GM21576 (cell line): ENCODE data around the gene TMEM130.

Experiments used
- ATAC-seq: cut with Tn5 transposase; IDR thresholded peaks from one replicate; pipeline ENCODE4 v1.9.1; 2021; ENCODE audit warnings: mild to moderate bottlenecking, moderate library complexity; ENCODE audit not compliant: unreplicated experiment

Gene TMEM130, protein sequence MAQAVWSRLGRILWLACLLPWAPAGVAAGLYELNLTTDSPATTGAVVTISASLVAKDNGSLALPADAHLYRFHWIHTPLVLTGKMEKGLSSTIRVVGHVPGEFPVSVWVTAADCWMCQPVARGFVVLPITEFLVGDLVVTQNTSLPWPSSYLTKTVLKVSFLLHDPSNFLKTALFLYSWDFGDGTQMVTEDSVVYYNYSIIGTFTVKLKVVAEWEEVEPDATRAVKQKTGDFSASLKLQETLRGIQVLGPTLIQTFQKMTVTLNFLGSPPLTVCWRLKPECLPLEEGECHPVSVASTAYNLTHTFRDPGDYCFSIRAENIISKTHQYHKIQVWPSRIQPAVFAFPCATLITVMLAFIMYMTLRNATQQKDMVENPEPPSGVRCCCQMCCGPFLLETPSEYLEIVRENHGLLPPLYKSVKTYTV

DNA sequence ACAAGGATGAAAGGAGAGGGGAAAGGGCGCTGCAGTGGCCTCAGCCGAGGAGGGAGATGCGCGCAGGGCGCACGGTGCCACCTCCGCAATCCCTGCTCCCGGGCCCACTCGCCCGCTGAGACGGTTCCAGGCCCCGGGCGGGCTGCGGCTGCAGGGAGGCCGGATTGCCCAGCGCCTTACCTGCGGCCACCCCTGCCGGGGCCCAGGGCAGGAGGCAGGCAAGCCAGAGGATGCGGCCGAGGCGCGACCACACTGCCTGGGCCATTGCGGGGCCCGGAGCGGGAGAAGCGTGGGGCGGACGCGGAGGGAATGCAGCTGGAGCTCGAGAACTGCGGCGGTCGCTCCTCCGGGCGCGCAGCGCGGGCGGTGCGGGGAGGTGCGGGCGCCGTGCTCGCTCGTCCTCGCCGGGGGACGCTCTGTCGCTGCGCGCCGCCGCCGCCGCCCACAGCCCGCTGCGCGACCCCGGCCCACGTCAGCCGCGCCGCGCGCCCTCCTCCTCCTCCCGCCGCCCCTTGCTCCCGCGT is at the start of gene TMEM130:
TSS of gene TMEM130 (minus strand) at position 418 of the 524 bp plus-strand sequence. CDS start at position 265, 153 bp downstream.
- no peak for ATAC-seq

DNA sequence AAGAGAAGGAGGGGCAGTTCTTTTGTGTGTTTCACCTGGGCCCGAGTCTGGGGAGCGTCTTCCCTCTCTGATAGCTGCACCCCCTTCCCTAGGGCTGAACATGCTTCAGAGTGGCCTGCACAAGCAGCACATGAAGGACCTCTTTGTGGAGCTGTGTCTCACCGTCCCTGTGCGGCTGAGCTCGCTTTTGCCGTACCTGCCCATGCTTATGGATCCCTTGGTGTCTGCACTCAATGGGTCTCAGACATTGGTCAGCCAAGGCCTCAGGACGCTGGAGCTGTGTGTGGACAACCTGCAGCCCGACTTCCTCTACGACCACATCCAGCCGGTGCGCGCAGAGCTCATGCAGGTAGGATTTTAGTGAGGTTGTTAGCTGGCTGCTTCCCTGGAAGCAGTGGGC is 47.5 kb upstream of the TMEM130 start:
- ATAC-seq: no peak

DNA sequence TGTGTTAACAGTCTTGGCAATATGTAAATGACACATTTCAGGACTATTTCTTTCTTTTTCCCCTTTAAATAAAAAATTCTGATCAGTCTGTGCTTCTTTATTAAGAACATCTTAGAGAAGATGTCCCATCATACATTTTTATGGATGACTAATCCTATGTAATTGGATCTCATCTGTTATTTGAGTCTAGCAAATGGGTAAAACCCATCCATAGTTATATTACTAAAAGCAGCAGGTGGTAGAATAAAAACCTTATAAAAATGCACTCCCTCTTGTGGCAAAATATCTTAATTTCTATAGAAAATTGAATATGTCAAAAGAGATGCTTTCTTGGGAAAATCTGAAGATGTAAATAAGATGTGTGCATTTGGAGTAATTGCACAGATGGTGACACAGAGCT is 43.8 kb upstream of the TMEM130 start:
- ATAC-seq: no peak

DNA sequence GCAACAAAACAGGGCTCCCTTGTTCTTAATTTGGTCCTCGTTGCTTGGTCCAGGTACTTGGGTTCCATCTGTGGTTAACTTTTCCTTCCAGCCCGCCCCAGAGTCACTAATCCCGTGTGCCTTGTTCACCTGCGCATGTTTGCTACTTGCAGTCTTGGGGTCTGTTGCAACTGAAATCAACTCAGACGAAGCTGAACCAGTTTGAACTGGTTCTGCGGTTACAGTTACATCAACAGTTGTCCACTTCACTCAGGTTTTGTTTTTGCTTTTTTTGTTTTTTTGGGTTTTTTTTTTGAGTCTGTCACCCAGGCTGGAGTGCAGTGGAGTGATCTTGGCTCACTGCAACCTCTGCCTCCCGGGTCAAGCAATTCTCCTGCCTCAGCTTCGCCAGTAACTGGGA is 43.2 kb upstream of the TMEM130 start:
- no peak for ATAC-seq

DNA sequence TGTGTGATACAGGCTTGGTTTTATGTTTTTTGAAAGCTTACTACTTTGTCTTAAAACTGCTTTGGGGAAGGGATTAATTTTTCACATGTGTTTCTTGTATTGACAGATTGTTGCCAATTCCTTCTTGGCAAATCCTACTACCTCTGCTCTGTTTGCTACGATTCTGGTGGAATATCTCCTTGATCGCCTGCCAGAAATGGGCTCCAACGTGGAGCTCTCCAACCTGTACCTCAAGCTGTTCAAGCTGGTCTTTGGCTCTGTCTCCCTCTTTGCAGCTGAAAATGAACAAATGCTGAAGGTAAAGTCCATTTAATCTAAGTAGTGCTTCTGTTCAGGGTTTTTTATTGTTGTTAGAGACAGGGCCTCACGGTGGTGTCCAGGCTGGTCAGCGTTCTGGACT is 42.1 kb upstream of the TMEM130 start:
- no peak for ATAC-seq

DNA sequence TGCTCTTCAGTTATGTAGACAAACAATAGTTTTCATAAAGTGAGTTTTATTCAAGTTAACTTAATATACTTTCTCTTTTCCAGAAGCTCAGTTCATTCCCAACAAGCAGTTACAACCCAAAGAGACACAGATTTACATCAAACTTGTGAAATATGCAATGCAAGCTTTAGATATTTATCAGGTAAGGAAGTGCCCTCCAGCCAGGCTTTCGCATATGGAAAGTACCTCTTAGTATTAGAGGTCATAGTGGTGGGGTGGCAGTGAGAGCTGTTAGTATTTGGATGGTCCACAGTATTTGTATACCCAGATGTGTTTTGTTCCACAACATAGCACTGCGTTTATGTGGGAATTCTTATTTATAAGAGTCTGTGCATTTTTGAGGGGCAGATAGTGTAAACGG is 40.6 kb upstream of the TMEM130 start:
- no peak for ATAC-seq

DNA sequence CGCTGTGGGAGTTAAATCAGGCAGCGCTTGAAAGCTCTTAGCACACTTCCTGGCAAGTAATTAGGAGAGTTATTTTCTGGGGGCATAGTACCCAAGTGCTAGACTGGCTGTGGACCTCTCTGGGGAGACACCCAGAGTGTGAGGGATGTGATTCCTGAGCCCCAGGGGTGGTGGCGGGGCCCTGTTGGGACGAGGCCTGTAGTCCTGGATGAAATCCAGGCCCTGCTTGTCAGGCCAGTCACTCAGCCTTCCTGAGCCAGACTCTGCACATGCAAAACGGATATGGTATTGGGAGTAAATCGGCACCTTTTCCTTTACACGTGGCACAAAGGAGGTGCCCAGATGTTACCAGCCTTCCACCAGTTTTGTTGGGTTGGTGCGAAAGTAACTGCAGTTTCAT is 39.7 kb upstream of the TMEM130 start:
- no peak for ATAC-seq

DNA sequence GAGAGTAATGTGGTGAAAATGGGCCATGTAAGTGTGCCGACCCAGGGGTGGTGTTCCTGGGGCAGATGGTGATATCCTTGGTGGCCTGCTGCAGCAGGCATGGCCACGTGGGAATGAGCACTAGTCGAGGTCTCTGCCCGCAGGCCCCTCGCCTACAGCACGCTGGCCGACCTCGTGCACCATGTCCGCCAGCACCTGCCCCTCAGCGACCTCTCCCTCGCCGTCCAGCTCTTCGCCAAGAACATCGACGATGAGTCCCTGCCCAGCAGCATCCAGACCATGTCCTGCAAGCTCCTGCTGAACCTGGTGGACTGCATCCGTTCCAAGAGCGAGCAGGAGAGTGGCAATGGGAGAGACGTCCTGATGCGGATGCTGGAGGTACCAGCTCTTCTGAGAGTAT is 38.8 kb upstream of the TMEM130 start:
- no peak for ATAC-seq

DNA sequence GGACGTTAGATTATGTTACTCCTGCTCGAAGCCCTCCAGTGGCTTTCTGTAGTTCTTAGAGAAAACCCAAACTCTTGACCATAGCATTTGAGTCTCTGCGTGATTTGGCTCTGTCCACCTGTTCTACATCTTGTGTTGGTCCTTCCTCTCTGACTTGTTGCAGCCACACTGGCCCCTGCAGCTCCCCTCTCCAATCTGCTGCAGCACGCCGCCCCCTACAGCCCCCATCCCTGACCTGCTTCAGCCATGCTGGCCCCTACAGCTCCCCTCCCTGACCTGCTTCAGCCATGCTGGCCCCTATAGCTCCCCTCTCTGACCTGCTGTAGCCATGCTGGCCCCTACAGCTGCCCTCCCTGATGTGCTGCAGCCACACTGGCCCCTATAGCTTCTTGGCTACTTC is 37.8 kb upstream of the TMEM130 start:
- ATAC-seq: no peak

DNA sequence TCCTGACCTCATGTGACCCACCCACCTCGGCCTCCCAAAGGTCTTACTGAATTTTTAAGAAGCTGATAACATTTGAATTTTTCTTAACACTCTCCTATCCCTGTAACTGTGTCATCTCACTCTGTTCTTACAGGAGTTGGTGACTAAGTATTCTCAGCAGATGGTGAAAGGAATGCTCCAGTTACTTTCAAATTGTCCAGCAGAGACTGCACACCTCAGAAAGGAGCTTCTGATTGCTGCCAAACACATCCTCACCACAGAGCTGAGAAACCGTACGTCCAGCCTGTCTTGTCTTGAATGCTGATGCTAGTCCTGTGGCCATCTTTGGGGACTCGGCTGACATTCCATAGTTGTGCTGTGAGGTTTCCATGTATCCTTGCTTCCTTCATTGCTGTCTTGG is 33.4 kb upstream of the TMEM130 start:
- ATAC-seq: no peak

DNA sequence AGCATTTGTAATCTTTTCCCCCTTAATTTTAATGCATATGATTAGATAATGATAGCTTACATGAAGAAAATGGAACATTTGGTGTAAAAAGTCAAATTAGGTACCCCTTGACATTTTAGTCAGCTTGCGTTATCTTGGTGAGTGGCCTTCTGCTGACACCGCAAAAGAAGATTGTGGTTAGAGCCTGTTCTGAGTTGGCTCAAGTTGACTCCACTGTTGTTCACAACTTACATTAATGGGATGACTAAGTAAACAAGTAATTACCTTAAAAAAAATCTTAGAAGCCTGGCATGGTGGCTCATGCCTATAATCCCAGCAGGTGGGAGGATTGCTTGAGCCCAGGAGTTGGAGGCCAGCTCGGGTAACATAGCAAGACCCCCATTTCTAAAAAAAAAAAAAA is 32.7 kb upstream of the TMEM130 start:
- no peak for ATAC-seq

DNA sequence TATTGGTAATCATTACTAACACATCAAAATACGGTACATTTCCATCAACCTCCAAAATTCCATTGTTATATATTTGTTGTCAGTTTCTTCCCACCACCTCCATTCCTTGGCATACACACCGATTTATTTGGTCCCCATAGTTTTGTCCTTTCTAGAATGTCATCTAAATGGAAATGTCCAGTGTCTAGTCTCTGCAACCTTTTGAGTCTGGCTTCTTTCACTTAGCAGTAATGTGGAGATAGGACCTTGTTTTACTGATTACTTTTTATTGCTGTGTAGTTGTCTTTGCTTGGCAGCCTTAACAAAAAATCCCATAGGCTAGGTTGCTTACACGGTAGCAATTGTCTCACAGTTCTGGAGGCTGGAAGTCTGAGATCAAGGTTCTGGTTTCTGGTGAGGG is 31.0 kb upstream of the TMEM130 start:
- no peak for ATAC-seq

DNA sequence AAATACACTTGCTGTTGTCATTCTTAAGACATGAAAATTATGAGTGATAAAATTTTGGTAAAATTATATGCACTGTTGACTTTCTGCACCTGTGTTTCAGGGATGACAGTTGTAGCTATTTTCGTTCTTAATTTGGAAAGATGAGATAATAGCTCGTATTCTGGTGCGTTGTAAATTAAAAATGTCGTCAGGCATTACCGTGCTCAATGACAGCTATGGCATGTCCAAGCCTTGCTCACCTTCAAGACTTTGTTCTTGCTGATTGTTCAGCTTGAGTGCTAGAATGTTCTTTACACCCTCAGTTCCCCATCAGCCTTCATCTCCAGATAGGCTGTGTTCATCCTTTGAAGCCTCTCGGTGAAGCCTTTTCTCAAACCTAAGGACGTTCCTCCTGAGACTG is 30.0 kb upstream of the TMEM130 start:
- no peak for ATAC-seq

DNA sequence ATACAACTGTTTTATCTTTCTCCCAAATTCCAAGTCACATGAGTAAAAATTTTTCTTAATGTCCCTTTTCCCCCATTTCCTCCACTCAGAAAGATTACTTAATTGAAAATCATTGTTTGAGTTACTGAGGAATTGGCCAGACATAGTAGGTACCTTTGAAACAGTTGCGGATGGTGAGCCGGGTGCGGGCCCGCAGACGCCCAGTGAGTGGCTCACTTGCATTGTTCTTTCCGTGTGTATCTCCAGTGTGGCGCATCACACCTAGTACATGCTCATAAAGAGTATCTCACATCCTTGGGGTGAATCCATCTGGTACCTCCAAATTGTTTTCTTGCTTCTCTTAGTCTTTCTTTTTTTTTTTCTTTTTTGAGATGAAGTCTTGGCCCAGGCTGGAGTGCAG is 22.8 kb upstream of the TMEM130 start:
- ATAC-seq: no peak

DNA sequence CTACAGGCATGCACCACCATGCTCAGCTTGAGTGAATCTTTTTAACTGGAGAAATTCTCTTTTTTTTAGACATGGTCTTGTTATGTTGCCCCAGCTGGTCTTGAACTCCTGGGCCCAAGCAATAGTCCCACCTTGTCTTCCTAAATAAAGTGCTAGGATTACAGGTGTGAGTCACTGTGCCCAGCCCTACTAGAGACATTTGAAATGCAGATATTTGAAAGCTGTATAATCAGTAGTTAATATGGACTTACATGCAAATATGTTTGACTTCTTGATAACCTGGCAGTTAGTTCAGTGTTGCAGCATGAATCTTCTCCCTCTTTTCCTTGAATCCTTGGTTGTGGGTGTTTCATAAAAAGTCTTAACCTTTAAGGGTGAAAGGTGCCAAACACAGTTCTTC is 17.2 kb upstream of the TMEM130 start:
- ATAC-seq: no peak

DNA sequence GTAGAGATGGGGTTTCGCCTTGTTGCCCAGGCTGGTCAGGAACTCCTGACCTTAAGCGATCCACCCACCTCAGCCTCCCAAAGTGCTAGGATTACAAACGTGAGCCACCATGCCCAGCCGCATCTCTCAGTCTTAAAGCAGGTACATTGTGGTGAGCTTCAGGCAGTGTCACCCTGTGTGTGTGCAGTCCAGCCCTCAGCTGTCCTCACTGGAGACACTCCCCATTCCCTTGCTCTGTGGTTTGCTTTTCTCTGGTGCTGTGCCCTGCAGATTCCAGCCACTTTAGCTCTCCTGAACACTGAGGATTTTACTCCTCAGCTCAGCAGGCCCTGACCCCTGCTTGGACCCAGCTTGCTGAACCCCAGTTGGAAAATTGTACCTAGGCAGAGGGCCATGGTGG is 14.6 kb upstream of the TMEM130 start:
- ATAC-seq: no peak

DNA sequence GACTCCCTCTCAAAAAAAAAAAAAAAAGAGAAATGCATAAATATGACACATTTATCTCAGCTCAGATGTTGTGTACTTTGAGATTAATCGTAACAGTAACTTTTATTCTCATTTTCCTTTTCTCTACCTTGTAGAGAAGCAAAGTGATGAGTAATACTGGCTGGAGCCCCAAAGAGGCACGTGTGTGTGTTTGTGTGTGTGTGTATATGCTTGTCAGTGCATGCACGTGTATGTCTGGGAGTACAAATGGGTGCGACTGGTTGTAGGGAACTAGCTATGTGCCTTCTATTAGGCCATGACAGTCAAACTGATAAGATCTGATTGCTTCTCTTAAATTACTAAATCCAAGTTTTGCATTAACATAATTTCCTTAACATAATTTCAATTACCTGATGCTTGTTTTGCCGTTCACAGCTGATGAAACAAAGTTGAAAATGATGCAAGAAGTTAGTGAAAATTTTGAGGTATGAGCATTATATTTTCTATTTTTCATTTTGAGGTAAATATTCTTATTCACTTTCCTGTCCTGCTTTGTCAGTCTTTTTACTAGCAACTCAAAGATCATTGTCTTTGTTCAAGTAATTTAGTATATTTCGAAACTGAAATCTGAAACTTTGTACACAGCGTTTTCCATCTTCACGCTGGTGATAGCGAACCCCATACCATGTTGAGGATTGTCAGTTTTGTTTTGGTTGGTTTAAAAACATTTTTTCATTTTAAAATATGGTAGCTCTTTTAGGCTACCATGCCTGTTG is 11.9 kb upstream of the TMEM130 start:
- ATAC-seq: no peak

DNA sequence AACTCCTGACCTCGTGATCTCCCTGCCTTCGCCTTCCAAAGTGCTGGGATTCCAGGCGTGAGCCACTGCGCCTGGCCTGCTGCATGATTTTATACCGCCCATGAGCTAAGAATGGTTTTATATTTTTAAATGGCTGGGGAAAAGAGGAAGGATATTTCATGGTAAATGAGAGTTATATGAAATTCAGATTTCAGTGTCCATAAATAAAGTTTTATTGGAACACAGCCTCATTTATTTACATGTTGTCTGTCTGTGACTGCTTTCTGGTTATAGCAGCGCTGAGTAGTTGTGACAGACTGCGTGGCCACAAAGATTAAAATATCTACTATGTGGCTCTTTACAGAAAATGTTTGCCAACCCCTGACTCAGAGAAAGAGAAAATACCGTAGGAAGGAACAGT is 10.7 kb upstream of the TMEM130 start:
- ATAC-seq: no peak

DNA sequence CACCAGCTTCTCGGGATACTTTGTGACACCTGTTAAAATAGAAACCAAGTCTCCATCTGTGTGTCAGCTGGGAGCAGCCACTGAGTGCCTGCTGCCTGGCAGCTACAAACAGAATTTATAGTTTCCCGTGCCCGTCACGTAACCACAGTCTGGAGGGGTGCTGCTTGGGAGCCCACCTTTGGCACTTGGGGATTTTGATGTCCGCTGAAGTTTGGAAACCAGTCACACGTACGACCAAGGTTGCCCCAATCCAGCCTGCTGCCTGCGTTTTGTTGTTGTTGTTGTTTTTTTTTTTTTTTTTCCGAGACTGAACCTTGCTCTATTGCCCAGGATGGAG is 10.1 kb upstream of the TMEM130 start:
- ATAC-seq: no peak

DNA sequence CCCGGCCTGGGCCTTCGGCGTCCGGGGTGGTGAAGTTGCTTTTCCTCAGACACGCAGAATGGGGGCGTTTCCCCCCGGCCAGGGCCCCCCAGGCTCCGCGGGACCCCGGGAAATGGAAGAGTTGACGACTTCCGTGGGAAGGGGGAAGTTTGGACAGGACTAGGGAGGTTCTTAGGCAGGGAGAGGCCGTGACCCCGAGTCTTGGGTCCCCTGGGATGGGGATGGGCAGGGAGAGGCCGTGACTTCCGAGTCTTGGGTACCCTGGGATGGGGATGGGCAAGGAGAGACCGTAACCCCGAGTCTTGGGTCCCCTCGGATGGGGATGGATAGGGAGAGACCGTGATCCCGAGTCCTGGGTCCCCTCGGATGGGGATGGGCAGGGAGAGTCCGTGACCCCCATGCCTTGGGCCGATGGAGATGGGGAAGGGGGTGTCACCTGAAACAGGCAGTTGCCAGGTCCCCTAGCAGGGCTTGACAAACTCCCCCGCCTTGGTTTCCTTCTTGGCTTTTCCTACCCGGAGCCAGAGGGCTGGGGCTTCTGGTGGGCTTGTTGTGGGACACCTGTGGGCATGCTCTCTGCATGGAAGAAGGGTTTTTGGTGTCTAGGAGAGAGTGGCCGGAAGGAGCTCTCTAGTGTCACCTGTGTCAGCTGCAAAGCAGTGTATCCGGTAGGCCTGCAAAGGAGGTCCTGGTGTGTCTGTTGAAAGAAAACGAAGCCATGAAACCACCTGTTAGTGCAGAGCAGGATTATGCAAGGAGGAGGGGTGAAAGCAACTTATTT is 9.6 kb upstream of the TMEM130 start:
- peak; percentile 88 for ATAC-seq

DNA sequence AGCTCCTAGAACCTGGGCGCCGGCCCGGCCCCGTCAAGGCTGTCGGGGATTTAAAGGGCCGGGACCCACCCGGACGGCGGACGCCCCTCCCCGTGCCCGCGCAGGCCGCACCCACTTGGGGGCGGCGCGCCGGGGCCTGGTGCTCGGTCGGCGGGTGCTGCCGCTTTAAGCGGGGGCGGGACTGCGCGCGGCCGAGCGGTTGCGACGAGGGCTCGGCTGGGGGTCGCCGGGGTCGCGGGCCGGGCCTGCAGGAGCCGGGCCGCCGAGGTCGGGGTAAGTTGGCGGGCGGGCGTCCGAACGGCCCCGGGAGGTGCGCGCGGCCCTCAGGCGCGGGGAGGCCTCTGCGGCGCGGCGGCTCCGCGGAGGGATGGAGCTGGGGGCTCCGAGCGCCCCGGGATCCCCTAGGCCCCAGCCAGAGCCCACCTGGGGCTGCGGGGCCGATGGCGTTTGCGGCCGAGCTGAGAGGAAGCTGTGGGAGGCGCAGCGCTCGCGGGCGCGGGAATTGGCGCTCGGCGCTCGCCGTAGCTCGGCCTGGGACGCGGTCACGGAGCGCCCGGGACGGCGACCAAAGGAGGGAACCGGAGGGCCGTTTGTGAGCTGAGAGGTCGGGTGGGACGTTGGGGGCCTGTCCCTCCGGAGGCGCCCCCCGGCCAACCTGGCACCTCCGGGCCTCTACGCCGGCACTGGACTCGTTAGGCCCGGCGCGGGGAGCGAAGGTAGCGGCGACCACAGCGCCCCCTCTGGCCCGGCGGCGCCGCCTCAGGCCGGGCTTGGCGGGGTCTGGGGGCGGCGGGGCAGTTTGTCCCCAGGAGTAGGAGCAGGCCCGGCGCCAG is 8.8 kb upstream of the TMEM130 start, which contains the start of gene TRRAP:
TSS of gene TRRAP (plus strand) at position 168 of the 833 bp plus-strand sequence. CDS start 2,619 bp downstream, outside the sequence.
- ATAC-seq: peak; percentile 48
